ENCODE measurements around the gene PSMD3. TPM values are rescaled to one million over a fixed set of nuclear protein-coding genes. Genes with fewer than 3 reads are reported as not detected.

Gene PSMD3
- total and polyA plus RNA-seq, 2 donors (not counting 1 experiment from before 2014, with no cell fraction given) = 55.5 to 66.9 TPM

- DNase-seq (ENCODE audit: low read depth in 2 of 2) = no peak
- H3K36me3 ChIP-seq (ENCODE audit: control insufficient read depth, insufficient read depth, low read length) = no peaks in the 10 kb centered on the region
- no peak overlapping the region for H3K4me2 ChIP-seq (ENCODE audit: extremely low read depth, insufficient read depth, low read length)
- no peaks in the 10 kb centered on the region for H4K20me1 ChIP-seq (ENCODE audit: control insufficient read depth, extremely low read depth, insufficient read depth, low read length)
- H3K4me1 ChIP-seq (ENCODE audit: control insufficient read depth, extremely low read depth, insufficient read depth, low read length) = peaks cover 4% of the 10 kb centered on the region
- no peak overlapping the region for H3K4me3 ChIP-seq (replicated peaks in 1 of 4; ENCODE audit: control extremely low read depth in 1 of 4, insufficient read depth in 1 of 4, low read depth in 3 of 4, low read length in 4 of 4)
- no peak overlapping the region for H3K27ac ChIP-seq (ENCODE audit: insufficient read depth, low read length)
- no peak overlapping the region for H2AFZ ChIP-seq (ENCODE audit: low read length)
- H3K27me3 ChIP-seq (ENCODE audit: control insufficient read depth, insufficient read depth, low read length) = peaks cover 3% of the 10 kb centered on the region
- TF ChIP-seq EZH2 (IDR thresholded peaks at IDR 0.05; ENCODE audit: low read length, missing control alignments) (no peak), CTCF (conservative IDR thresholded peaks at IDR 0.05 in 1 of 2, IDR thresholded peaks at IDR 0.05 in 1 of 2; ENCODE audit: low read depth in 1 of 2, low read length in 2 of 2) (no peak)
- no peak overlapping the region for H3K9ac ChIP-seq (ENCODE audit: insufficient read depth, low read length)
- H3K9me3 ChIP-seq (ENCODE audit: control insufficient read depth, insufficient read depth, low read depth, low read length) = no peaks in the 10 kb centered on the region
- no peaks in the 10 kb centered on the region for H3K79me2 ChIP-seq (ENCODE audit: control insufficient read depth, insufficient read depth, low read length)
Measured at GRCh38 chr17:39949028-39949427, 31.6 kb upstream of the PSMD3 start.

- DNase-seq (ENCODE audit: low read depth in 2 of 2) = peak in 1 of 2 donors; percentile 12
- Histone ChIP-seq H3K4me2 (ENCODE audit: extremely low read depth, insufficient read depth, low read length) (no peak overlapping the region), H3K9ac (ENCODE audit: insufficient read depth, low read length) (no peak overlapping the region), H4K20me1 (ENCODE audit: control insufficient read depth, extremely low read depth, insufficient read depth, low read length) (no peaks in the 10 kb centered on the region), H3K4me1 (ENCODE audit: control insufficient read depth, extremely low read depth, insufficient read depth, low read length) (peaks cover 4% of the 10 kb centered on the region), H3K9me3 (ENCODE audit: control insufficient read depth, insufficient read depth, low read depth, low read length) (no peaks in the 10 kb centered on the region), H3K27me3 (ENCODE audit: control insufficient read depth, insufficient read depth, low read length) (peaks cover 3% of the 10 kb centered on the region), H3K27ac (ENCODE audit: insufficient read depth, low read length) (no peak overlapping the region), H2AFZ (ENCODE audit: low read length) (no peak overlapping the region), H3K36me3 (ENCODE audit: control insufficient read depth, insufficient read depth, low read length) (no peaks in the 10 kb centered on the region), H3K4me3 (replicated peaks in 1 of 4; ENCODE audit: control extremely low read depth in 1 of 4, insufficient read depth in 1 of 4, low read depth in 3 of 4, low read length in 4 of 4) (no peak overlapping the region), H3K79me2 (ENCODE audit: control insufficient read depth, insufficient read depth, low read length) (no peaks in the 10 kb centered on the region)
- TF ChIP-seq CTCF (conservative IDR thresholded peaks at IDR 0.05 in 1 of 2, IDR thresholded peaks at IDR 0.05 in 1 of 2; ENCODE audit: low read depth in 1 of 2, low read length in 2 of 2) (no peak), EZH2 (IDR thresholded peaks at IDR 0.05; ENCODE audit: low read length, missing control alignments) (no peak)
Measured at GRCh38 chr17:39950871-39951348, 29.7 kb upstream of the PSMD3 start.

- Histone ChIP-seq H3K9me3 (ENCODE audit: control insufficient read depth, insufficient read depth, low read depth, low read length) (no peaks in the 10 kb centered on the region), H3K79me2 (ENCODE audit: control insufficient read depth, insufficient read depth, low read length) (no peaks in the 10 kb centered on the region), H3K4me1 (ENCODE audit: control insufficient read depth, extremely low read depth, insufficient read depth, low read length) (peaks cover 4% of the 10 kb centered on the region), H3K27me3 (ENCODE audit: control insufficient read depth, insufficient read depth, low read length) (peaks cover 3% of the 10 kb centered on the region), H3K4me3 (replicated peaks in 1 of 4; ENCODE audit: control extremely low read depth in 1 of 4, insufficient read depth in 1 of 4, low read depth in 3 of 4, low read length in 4 of 4) (peak overlapping the region; percentile 19 to 53 (median 28)), H3K36me3 (ENCODE audit: control insufficient read depth, insufficient read depth, low read length) (no peaks in the 10 kb centered on the region), H3K9ac (ENCODE audit: insufficient read depth, low read length) (peak overlapping the region; percentile 37), H3K4me2 (ENCODE audit: extremely low read depth, insufficient read depth, low read length) (peak overlapping the region; percentile 77), H4K20me1 (ENCODE audit: control insufficient read depth, extremely low read depth, insufficient read depth, low read length) (no peaks in the 10 kb centered on the region), H3K27ac (ENCODE audit: insufficient read depth, low read length) (no peak overlapping the region), H2AFZ (ENCODE audit: low read length) (peak overlapping the region; percentile 77)
- no peak for DNase-seq (ENCODE audit: low read depth in 2 of 2)
- TF ChIP-seq EZH2 (IDR thresholded peaks at IDR 0.05; ENCODE audit: low read length, missing control alignments) = no peak
- TF ChIP-seq CTCF (conservative IDR thresholded peaks at IDR 0.05 in 1 of 2, IDR thresholded peaks at IDR 0.05 in 1 of 2; ENCODE audit: low read depth in 1 of 2, low read length in 2 of 2) = no peak
Measured at GRCh38 chr17:39951924-39952679, 28.5 kb upstream of the PSMD3 start.
